NOMO-1 (cell line): ENCODE data around the gene ZNF185.
"Not testable (repeated sequence)": the region's sequence is repeated elsewhere in the genome, so short reads cannot be mapped to it uniquely, and the experiment has no call there.

Experiments used
- DNase-seq, 2 experiments: peaks; one replicate each; lab custom pipeline; 2025; ENCODE audit not compliant: unreplicated experiment in 2 of 2; lab: John Stamatoyannopoulos, UW

The ZNF185 gene

GRCh38 chrX:152895121-152895520, 2.7 kb upstream of the ZNF185 start:
- DNase-seq, result no peak

- no peak for DNase-seq
Observed at GRCh38 chrX:152895724-152896420, 2.0 kb upstream of the ZNF185 start.

GRCh38 chrX:152896450-152896849, 1.4 kb upstream of the ZNF185 start:
- DNase-seq, result no peak

DNA sequence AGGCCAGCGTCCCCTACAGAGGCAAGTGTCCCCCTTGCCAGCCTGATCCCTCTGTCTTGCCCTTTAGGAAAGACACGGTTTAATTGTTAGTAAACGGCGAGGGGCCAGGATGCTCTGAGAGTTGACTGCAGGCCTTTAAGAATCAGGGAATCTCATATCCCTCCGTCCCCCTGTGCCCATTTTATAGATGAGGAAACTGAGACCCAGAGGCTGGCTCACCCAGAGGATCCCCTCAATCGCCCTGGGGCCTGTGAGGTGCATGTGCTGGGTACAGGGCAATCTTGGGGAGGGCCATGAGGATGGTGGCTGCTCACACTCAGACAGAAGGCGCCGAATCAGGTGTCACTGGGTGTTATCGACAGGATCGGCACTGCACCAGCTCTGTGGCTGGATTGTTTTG, 575 bp downstream of the ZNF185 start:
- DNase-seq, result no peak

- DNase-seq, result no peak
Observed at GRCh38 chrX:152899111-152899873, 1.4 kb downstream of the ZNF185 start.

DNA sequence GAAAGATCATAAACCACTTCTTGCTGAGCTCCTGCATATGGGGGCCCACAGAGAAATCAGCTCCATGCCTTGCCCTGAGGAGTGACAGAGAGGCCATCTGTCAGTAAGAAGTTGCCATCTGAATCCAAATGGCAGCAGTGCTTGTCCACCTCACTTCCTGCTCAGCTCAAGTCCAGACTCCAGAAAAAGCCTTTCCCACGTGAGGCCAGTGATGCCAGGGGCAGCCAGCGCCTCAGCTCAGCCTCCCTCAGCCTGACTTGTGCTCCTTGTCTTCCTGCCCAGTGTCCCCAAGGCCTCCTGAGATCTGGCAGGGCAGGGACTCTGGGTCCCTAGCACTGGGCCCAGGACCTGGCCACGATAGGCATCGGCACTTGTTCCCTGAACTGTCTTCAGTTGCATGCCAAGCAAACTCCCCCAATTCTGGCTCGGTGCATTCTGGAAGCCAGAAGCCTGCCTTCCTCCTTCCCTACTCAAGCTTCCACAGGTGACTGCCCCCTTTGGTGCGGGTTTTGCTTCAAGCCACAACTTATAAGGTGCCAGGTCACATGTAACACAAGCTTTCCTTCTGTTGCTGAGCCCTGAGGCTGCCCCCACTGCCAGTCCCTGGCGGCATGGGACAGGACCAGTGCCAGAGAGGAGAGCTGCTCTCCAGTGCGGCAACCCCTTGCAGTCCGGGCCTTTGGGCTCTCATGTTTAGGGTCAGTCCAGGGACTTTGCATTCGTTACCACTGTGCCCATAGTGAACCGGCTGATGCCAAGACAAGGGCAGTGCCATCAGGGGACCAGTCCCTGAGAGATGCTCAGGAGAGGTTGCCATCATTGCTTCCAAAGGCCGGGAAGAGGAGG, 2.2 kb downstream of the ZNF185 start:
- no peak for DNase-seq

DNA sequence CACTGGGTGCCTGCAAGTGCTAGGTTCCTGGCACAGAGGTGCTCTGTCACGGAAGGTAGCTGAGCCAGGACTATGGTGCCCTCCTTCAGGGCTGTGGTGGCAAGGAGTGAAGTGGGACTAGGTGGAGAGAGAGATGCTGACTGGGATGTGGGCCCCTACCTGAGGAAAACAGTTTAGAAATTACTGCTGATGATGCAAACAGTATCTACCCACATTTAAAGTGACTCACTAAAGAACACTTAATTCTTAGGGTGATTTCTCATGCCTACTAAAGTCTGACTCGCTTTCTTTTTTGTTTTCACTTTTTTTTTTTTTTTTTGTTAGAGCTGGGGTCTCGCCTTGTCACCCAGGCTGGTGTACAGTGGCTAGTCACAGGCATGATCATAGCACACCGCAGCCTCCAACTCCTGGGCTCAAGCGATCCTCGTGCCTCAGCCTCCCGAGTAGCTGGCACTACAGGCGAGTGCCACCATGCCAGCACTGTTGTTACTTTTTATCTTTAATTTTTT, 3.1 kb downstream of the ZNF185 start:
- DNase-seq, result no peak

GRCh38 chrX:152901816-152902501, 4.1 kb downstream of the ZNF185 start:
- no peak for DNase-seq

- no peak for DNase-seq
Observed at GRCh38 chrX:152902502-152902820, 4.6 kb downstream of the ZNF185 start.

GRCh38 chrX:152903589-152903988, 5.7 kb downstream of the ZNF185 start:
- no peak for DNase-seq

DNA sequence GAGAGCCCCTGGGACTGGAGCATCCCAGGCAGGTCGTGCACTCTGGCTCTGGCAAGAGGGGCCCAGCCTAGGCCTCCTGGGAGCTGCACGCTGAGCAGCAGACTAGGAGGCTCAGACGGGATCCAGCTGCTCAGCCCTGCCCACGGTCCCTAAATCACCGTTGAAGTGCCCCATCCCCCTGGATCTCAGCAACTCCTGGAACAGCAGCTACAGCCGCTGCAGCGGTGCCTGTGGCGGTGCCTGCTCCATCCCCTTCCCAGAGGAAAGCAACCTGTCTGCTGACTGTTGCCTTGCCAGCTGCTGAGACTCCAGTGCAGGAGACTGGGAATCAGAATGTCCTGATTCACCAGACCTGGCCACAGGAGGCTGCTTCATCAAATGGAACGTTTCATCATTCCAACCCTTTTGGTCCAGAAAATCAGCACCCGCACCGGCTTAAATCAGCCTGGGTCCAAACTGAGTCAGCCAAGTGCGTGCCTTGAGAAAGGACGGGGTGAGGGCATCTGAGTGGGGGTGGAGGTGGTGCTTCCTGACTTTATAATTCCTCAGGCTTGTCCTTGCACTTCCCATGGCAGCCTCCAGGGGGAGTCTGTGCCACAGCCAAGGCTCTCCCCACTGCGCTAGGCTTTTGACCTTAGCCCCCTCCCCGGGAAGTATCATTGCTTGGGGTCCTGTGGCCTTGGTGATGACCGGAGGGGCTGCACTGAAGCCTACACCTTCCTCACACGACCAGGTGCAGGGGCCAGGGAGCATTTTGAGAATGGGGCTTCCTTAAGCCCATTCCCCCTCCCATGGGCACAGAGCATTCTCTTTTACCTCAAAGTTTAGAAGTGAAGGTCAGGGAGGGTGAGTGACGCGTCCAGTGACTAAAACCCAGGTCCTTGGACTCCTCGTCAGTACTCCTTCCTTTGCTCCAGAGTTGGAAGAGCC, 6.5 kb downstream of the ZNF185 start:
- peak; percentile 28 to 34 for DNase-seq

- no peak for DNase-seq
Observed at GRCh38 chrX:152905081-152905420, 7.2 kb downstream of the ZNF185 start.

DNA sequence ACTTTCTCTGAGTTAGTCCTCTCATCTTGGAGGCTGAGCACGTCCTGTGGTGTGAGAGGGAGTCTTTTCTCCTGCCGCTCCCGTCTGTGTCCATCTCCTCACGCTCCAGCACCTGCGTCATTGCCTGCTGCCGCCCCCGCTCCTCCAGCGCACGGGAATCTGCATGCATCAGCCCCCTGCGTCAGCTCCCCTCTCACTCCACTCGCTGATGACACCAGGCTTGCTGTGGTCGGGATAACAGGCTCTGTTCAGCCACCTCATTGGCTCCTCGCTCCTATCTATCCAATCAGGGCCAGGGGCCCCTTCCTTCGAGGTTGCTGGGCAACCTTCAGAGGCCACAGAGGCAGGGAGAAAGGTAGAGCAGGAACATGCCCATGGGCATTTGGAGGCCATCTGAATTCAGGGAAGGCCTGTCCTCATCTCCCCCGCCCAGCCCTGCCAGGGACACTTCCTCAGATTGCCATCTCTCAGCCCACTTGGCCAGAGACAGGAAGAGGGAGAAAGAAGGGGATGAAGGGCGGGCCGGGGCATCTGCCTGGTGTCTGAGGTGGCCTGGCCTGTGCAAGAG, 9.3 kb downstream of the ZNF185 start:
- DNase-seq, result no peak

DNA sequence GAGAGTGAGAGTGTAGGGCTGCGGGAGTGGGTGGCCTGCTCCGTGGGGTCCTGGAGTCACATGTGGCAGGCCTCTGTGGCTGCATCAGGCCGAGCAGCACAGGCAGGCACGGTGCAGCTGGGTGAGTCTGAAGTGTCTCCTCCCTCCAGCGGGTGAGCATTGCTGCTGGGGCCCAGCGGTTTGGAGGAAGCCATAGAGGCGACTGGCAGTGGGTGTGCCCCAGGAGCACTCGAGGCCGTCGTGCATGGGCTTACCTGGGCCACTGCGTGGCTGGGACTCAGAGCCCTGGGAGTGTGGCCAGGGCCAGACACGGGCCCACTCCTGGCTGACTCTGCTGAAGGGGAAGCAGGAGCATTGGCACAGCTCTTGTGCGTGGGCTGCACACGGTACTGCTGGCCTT, 10.6 kb downstream of the ZNF185 start:
- no peak for DNase-seq

DNA sequence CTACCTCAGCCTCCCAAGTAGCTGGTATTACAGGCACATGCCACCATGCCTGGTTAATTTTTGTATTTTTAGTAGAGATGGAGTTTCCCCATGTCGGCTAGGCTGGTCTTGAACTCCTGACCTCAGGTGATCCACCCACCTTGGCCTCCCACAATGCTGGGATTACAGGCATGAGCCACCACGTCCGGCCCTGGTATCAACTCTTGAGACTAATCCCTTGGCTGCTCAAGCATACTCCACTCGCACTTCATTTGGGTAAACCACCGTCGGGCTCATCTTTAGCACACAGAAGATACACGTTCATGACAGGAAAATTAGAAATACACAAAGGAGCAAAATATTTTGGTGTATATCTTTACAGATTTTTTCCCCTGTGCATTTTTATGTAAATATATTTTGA, 12.2 kb downstream of the ZNF185 start:
- DNase-seq, result not testable (repeated sequence)

GRCh38 chrX:152912106-152912505, 14.2 kb downstream of the ZNF185 start:
- DNase-seq, result no peak

DNA sequence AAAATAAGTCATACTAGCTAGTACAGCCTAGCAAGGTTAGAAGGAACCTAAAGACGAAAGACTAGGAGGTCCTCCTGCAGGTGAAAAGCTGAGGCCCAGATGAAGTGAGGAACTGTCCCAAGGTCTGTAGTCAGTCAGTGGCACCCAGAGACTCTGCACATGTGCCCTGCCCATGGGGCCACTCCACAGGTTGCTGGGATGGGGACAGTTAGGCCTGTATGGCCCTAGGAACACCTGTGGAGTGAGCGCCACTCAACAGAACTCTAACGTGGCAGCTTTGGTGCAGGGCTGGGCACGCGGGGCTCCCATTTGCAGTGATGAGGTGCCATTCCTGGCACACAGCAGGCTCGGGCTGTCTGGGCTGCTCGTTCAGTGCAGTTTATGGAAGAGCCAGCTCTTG, 14.8 kb downstream of the ZNF185 start:
- DNase-seq, result no peak

GRCh38 chrX:152913346-152913745, 15.5 kb downstream of the ZNF185 start:
- no peak for DNase-seq

- DNase-seq, result no peak
Observed at GRCh38 chrX:152913910-152914309, 16.0 kb downstream of the ZNF185 start.
